Activated CD8-positive, alpha-beta memory T cell treated with anti-CD3 and anti-CD28 coated beads, Interleukin-2, amount 10 ng/mL, durations not matched to agents 7 days and 5 days (primary cell): ENCODE results near the gene MARF1. TPM values are rescaled to one million over a fixed set of nuclear protein-coding genes. Genes with fewer than 3 reads are reported as not detected.
A peak's percentile ranks its signal among the peaks of the same experiment; 100 is the strongest.
"Not testable (repeated sequence)": the region's sequence is repeated elsewhere in the genome, so short reads cannot be mapped to it uniquely, and the experiment has no call there.

Source experiments
- ATAC-seq: fragments of 150-1000 bp; cut with Tn5 transposase; one replicate; pipeline ENCODE4 v1.10.0; 2021; ENCODE audit warnings: moderate library complexity
- CTCF ChIA-PET: fragments of 350-600 bp; sonication (Branson Sonifier 250); formaldehyde crosslinking; loops from one replicate; lab custom pipeline; 2021; ENCODE audit warnings: antibody characterized with exemption; lab: Charles Lee
- DNase-seq: peaks from one replicate; pipeline ENCODE4 v3.0.0-alpha.2; 2020
- H3K27ac Mint-ChIP-seq: one replicate; pipeline ENCODE4 v1.8.0; 2021; ENCODE audit warnings: mild to moderate bottlenecking, mixed read lengths
- H3K27me3 Mint-ChIP-seq: one replicate; pipeline ENCODE4 v1.8.0; 2021; ENCODE audit warnings: mixed read lengths
- H3K36me3 Mint-ChIP-seq: one replicate; pipeline ENCODE4 v1.8.0; 2021; ENCODE audit warnings: mild to moderate bottlenecking, mixed read lengths
- H3K4me1 Mint-ChIP-seq: one replicate; pipeline ENCODE4 v1.8.0; 2021; ENCODE audit warnings: mixed read lengths
- H3K4me3 Mint-ChIP-seq: one replicate; pipeline ENCODE4 v1.8.0; 2021; ENCODE audit warnings: mild to moderate bottlenecking, moderate library complexity, mixed read lengths
- H3K9me3 Mint-ChIP-seq: one replicate; pipeline ENCODE4 v1.8.0; 2022; ENCODE audit warnings: low read depth, mixed read lengths
- total RNA-seq, 2 experiments: library from RNA; stranded (reverse); gene quantifications; one replicate each; pipeline ENCODE4 v1.2.3, GENCODE V29; 2021

The MARF1 gene
- total RNA-seq, 2 experiments from 2014 or later, result 67.7 to 75.3 TPM

GRCh38 chr16:15649727-15650018 is 6.7 kb upstream of the MARF1 start:
- peak overlapping the region; percentile 84 for H3K4me3 Mint-ChIP-seq
- no peaks in the 10 kb centered on the region for H3K9me3 Mint-ChIP-seq
- H3K36me3 Mint-ChIP-seq, result peaks cover 23% of the 10 kb centered on the region
- H3K27ac Mint-ChIP-seq, result peak overlapping the region; percentile 90
- no peak for ATAC-seq
- DNase-seq, result no peak
- CTCF ChIA-PET, result no interaction called here
- peaks cover 37% of the 10 kb centered on the region for H3K4me1 Mint-ChIP-seq
- H3K27me3 Mint-ChIP-seq, result no peaks in the 10 kb centered on the region

- Mint-ChIP-seq H3K36me3 (peaks cover 21% of the 10 kb centered on the region), H3K4me1 (peaks cover 38% of the 10 kb centered on the region), H3K4me3 (peak overlapping the region; percentile 84), H3K27ac (peak overlapping the region; percentile 90)
- CTCF ChIA-PET, H3K9me3 Mint-ChIP-seq, DNase-seq, H3K27me3 Mint-ChIP-seq, ATAC-seq: not testable (repeated sequence)
These were observed 6.4 kb upstream of the MARF1 start for GRCh38 chr16:15649311-15649710.

- CTCF ChIA-PET, result no interaction called here
- DNase-seq (no peak), ATAC-seq (no peak)
- Mint-ChIP-seq H3K4me3 (no peak overlapping the region), H3K9me3 (no peaks in the 10 kb centered on the region), H3K27me3 (no peaks in the 10 kb centered on the region), H3K36me3 (peaks cover 17% of the 10 kb centered on the region), H3K4me1 (peaks cover 38% of the 10 kb centered on the region), H3K27ac (no peak overlapping the region)
These were observed 5.3 kb upstream of the MARF1 start for GRCh38 chr16:15648135-15648730.

GRCh38 chr16:15647294-15648014 is 4.5 kb upstream of the MARF1 start:
- H3K27me3 Mint-ChIP-seq, result no peaks in the 10 kb centered on the region
- ATAC-seq, result no peak
- no peaks in the 10 kb centered on the region for H3K9me3 Mint-ChIP-seq
- no peak overlapping the region for H3K4me3 Mint-ChIP-seq
- peaks cover 31% of the 10 kb centered on the region for H3K4me1 Mint-ChIP-seq
- H3K36me3 Mint-ChIP-seq, result peaks cover 12% of the 10 kb centered on the region
- no peak overlapping the region for H3K27ac Mint-ChIP-seq
- CTCF ChIA-PET, result no interaction called here
- no peak for DNase-seq

- not testable (repeated sequence) for H3K27me3 Mint-ChIP-seq, H3K4me3 Mint-ChIP-seq, H3K9me3 Mint-ChIP-seq, H3K27ac Mint-ChIP-seq, DNase-seq, ATAC-seq, H3K36me3 Mint-ChIP-seq
- H3K4me1 Mint-ChIP-seq, result peaks cover 31% of the 10 kb centered on the region
- CTCF ChIA-PET, result interaction anchor here (1.0 kb wide), 1 partner anchor 11 kb away, joined by 3 read pairs; no protein-coding TSS in a partner anchor
These were observed 3.8 kb upstream of the MARF1 start for GRCh38 chr16:15646557-15647293.

GRCh38 chr16:15644962-15645465 is 2.1 kb upstream of the MARF1 start:
- H3K36me3 Mint-ChIP-seq, H3K27ac Mint-ChIP-seq, H3K27me3 Mint-ChIP-seq, ATAC-seq, H3K4me3 Mint-ChIP-seq, H3K9me3 Mint-ChIP-seq, DNase-seq: not testable (repeated sequence)
- H3K4me1 Mint-ChIP-seq, result peaks cover 38% of the 10 kb centered on the region
- CTCF ChIA-PET, result interaction anchor here (0.7 kb wide), 1 partner anchor 1726 kb away, joined by 4 read pairs; no protein-coding TSS in a partner anchor

GRCh38 chr16:15644267-15644961 is 1.5 kb upstream of the MARF1 start:
- Mint-ChIP-seq H3K27ac (peak overlapping the region; percentile 98), H3K36me3 (peaks cover 6% of the 10 kb centered on the region), H3K27me3 (no peaks in the 10 kb centered on the region), H3K9me3 (no peaks in the 10 kb centered on the region), H3K4me3 (peak overlapping the region; percentile 86), H3K4me1 (peaks cover 39% of the 10 kb centered on the region)
- CTCF ChIA-PET, result interaction anchor here (0.7 to 2.0 kb wide), 10 partner anchors 9 to 1725 kb away, joined by 3 to 11 read pairs (median 3); partner anchors contain the start of gene CEP20
- no peak for DNase-seq
- ATAC-seq, result no peak

GRCh38 chr16:15643946-15644250 is 944 bp upstream of the MARF1 start:
- CTCF ChIA-PET, result interaction anchor here (0.7 to 2.0 kb wide), 9 partner anchors 9 to 244 kb away, joined by 3 to 11 read pairs (median 3); partner anchors contain the start of gene CEP20
- Mint-ChIP-seq H3K4me1 (peaks cover 41% of the 10 kb centered on the region), H3K27ac (peak overlapping the region; percentile 98), H3K4me3 (peak overlapping the region; percentile 86), H3K9me3 (no peaks in the 10 kb centered on the region), H3K36me3 (peaks cover 9% of the 10 kb centered on the region), H3K27me3 (no peaks in the 10 kb centered on the region)
- ATAC-seq, result no peak
- no peak for DNase-seq

- peaks cover 51% of the 10 kb centered on the region for H3K4me1 Mint-ChIP-seq
- H3K36me3 Mint-ChIP-seq, result peaks cover 19% of the 10 kb centered on the region
- DNase-seq (peak; percentile 92), ATAC-seq (peak; percentile 81)
- CTCF ChIA-PET, result interaction anchor here (0.5 to 2.4 kb wide), 20 partner anchors 9 to 226 kb away, joined by 3 to 11 read pairs (median 3); no protein-coding TSS in a partner anchor
- H3K9me3 Mint-ChIP-seq, result no peaks in the 10 kb centered on the region
- no peaks in the 10 kb centered on the region for H3K27me3 Mint-ChIP-seq
- H3K27ac Mint-ChIP-seq, result peak overlapping the region; percentile 98
- peak overlapping the region; percentile 86 for H3K4me3 Mint-ChIP-seq
These were observed 352 bp downstream of the MARF1 start for GRCh38 chr16:15642557-15643047.

- no peaks in the 10 kb centered on the region for H3K9me3 Mint-ChIP-seq
- peaks cover 26% of the 10 kb centered on the region for H3K36me3 Mint-ChIP-seq
- DNase-seq, result no peak
- H3K4me3 Mint-ChIP-seq, result peak overlapping the region; percentile 86
- peaks cover 57% of the 10 kb centered on the region for H3K4me1 Mint-ChIP-seq
- peak overlapping the region; percentile 98 for H3K27ac Mint-ChIP-seq
- CTCF ChIA-PET, result interaction anchor here (0.5 to 2.4 kb wide), 17 partner anchors 9 to 227 kb away, joined by 3 to 9 read pairs (median 3); no protein-coding TSS in a partner anchor
- no peak for ATAC-seq
- H3K27me3 Mint-ChIP-seq, result no peaks in the 10 kb centered on the region
These were observed 999 bp downstream of the MARF1 start for GRCh38 chr16:15641753-15642556.

GRCh38 chr16:15640966-15641365 is 2.0 kb downstream of the MARF1 start:
- CTCF ChIA-PET, result interaction anchor here (1.3 to 2.4 kb wide), 2 partner anchors 29 to 217 kb away, joined by 3 to 5 read pairs; no protein-coding TSS in a partner anchor
- no peak for ATAC-seq
- Mint-ChIP-seq H3K4me1 (peaks cover 67% of the 10 kb centered on the region), H3K4me3 (peak overlapping the region; percentile 86), H3K27ac (peak overlapping the region; percentile 98), H3K36me3 (peaks cover 35% of the 10 kb centered on the region), H3K27me3 (no peaks in the 10 kb centered on the region), H3K9me3 (no peaks in the 10 kb centered on the region)
- no peak for DNase-seq

GRCh38 chr16:15639061-15639568 is 3.8 kb downstream of the MARF1 start:
- peaks cover 48% of the 10 kb centered on the region for H3K36me3 Mint-ChIP-seq
- no peak for ATAC-seq
- CTCF ChIA-PET, result interaction anchor here (0.8 kb wide), 1 partner anchor 33 kb away, joined by 3 read pairs; no protein-coding TSS in a partner anchor

More at GRCh38 chr16:15639061-15639568, 3.8 kb downstream of the MARF1 start:
- H3K4me1 Mint-ChIP-seq, result peaks cover 71% of the 10 kb centered on the region
- no peaks in the 10 kb centered on the region for H3K27me3 Mint-ChIP-seq
- peak overlapping the region; percentile 86 for H3K27ac Mint-ChIP-seq
- no peaks in the 10 kb centered on the region for H3K9me3 Mint-ChIP-seq
- DNase-seq, result no peak
- peak overlapping the region; percentile 59 for H3K4me3 Mint-ChIP-seq
